ENCODE measurements around the gene ILDR2. TPM values are rescaled to one million over a fixed set of nuclear protein-coding genes. Genes with fewer than 3 reads are reported as not detected.

Gene ILDR2
- total RNA-seq, 1 experiment from 2014 or later = 0.69 TPM

DNA sequence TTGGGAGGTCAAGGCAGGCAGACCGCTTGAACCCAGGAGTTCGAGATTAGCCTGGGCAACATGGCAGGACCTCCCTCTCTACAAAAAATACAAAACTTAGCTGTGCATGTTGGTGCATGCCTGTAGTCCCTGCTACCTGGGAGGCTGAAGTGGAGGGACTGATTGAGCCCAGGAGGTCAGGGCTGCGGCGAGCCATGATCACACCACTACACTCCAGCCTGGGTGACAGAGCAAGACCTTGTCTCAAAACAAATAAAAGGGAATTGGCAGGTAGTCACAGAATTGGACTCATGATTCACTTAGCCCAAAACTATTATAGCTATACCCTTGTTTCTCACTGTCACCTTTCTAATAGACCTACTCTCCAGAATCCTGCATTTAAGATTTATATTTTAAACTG lies 104.8 kb downstream of the ILDR2 start:
- H3K27ac ChIP-seq = no peak overlapping the region
- no peak overlapping the region for H3K4me3 ChIP-seq
- no peak for DNase-seq
- H3K36me3 ChIP-seq = peaks cover 9% of the 10 kb centered on the region; the same call in 1 of the 2 replicates
- no peaks in the 10 kb centered on the region; the same call in 1 of the 2 replicates for H3K4me1 ChIP-seq
- H3K9me3 ChIP-seq (replicated peaks) = no peaks in the 10 kb centered on the region
- H3K27me3 ChIP-seq = no peaks in the 10 kb centered on the region

DNA sequence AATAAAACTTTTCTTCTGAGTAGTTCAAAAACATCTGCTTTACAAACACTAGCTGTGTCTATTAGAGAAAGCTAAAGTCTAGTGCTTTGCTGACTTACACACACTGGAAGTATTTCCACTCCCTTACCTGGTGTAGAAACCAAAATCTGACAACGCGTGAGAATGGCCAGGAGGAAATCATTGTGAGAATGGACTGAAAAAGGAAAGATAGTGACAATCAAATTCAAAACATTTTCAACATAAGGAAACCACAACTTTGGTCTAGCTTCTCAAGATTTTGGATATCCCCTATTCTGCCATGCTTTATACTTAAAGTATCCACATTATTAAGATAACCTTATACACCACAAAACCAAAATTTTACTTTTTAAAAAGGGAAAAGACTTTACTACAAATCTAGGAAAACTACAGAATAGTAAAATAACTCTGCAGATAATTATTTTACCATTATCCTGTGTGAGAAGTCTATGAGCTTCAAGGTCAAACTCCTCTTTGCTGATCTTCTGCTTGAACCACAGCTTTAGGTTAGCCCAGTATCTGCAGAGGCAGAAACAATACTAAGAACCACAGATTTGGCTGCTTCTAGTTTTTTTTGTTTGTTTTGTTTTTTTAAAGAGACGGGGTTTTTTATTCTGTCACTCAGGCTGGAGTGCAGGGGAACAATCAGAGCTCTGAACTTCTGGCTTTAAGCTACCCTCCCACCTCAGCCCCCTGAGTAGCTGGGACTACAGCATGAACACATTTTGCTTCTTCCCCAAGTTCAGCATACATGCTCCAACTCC lies 105.8 kb downstream of the ILDR2 start:
- Histone ChIP-seq H3K4me1 (no peaks in the 10 kb centered on the region), H3K9me3 (replicated peaks) (no peaks in the 10 kb centered on the region), H3K27ac (no peak overlapping the region), H3K27me3 (no peaks in the 10 kb centered on the region), H3K4me3 (no peak overlapping the region), H3K36me3 (peaks cover 9% of the 10 kb centered on the region; the same call in 1 of the 2 replicates)
- DNase-seq = no peak

DNA sequence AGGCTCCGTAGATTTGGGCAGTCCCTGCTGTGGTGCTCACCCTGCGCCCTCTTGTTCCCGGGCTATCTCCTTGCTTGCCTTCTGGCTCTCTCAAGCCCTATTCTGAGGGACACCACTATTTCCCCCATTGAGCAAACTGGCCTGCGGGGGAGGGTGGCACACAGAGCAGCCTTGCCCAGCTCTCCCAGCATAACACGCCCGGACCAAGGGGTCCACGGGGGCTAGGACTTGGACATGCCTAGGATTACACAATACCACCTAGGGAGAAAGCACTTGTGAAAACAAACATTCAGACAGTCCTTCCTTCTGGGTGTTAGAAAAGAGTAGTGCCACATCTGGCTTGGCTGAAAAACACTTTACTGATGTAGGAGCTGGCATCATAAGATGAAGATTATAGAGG lies 106.7 kb downstream of the ILDR2 start:
- no peaks in the 10 kb centered on the region for H3K27me3 ChIP-seq
- H3K4me1 ChIP-seq = no peaks in the 10 kb centered on the region
- H3K4me3 ChIP-seq = no peak overlapping the region
- no peak overlapping the region for H3K27ac ChIP-seq
- no peak for DNase-seq
- no peaks in the 10 kb centered on the region for H3K9me3 ChIP-seq (replicated peaks)
- H3K36me3 ChIP-seq = peaks cover 9% of the 10 kb centered on the region

DNA sequence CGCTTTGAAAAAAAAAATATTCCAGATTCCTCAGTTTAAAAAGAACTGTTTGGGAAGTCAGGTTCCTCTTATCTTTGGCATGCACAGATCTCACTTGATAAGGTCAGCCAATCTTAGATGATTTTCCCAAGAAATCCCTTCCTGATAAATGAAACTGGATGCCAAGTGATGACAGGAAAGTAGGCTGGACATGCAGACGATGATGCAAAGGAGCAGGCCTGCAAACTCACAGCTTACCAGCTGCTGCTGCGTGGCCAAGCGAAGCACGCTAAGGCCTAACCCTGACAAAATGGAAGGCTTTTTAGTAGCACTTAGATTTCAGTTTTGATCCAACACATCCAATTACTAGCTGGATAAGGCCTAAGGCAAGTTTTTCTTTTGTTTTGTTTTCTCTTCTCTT lies 109.4 kb downstream of the ILDR2 start:
- no peak overlapping the region for H3K4me3 ChIP-seq
- no peaks in the 10 kb centered on the region for H3K4me1 ChIP-seq
- no peaks in the 10 kb centered on the region for H3K27me3 ChIP-seq
- H3K36me3 ChIP-seq = peaks cover 13% of the 10 kb centered on the region
- H3K27ac ChIP-seq = no peak overlapping the region
- no peaks in the 10 kb centered on the region for H3K9me3 ChIP-seq (replicated peaks)
- DNase-seq = no peak

DNA sequence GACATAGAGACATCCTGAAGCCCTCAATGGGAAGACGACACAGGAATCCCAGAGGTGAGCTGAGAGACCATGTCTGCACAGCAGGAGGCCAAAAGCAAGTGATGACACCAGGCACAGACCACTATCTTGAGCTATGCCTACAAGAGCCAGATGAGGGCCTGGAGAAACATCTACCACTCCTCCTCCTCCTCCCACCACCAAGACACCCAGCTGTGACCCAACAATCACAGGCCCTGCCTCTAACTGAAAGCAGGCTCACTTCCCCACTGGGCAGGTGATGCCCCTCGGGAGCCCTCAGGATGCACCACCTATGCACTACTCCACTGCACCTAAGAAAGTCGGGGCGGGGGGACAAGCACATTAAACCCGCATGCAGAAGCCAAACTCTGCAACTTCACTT lies 115.7 kb downstream of the ILDR2 start:
- DNase-seq = no peak

DNA sequence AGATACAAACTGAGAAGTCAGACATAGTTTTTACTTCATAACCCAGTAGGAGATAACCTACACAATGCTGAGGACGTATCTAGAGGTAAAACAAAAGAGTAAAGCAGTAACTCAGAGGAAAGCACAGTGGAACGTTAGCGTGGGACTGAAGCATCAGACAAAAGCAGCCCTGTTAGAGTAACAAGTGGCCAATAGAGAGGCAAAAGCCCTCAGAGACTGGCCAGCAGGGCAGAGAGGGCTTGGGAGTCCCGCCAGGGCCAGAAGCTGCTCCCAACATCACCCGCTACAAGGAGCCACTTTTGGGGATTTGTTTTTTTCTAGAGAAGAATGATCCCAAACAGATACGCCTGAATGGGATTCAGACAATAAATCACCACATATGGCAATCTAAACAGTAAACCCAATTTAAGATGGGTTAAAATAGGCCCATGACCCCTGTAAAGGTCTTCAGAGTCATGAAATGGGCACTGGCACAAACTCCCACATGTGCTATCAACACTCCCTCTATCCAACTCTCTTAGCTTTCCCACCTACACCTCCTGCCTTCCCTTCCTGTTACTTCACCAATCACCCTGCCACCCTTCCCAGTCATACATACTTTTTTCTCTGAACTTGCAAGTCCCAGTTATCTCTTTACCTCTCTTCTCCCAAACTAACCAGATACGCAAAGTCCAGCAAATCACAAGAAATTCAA lies 116.5 kb downstream of the ILDR2 start:
- DNase-seq = no peak
- peaks cover 2% of the 10 kb centered on the region; the same call in 1 of the 2 replicates for H3K4me1 ChIP-seq
- no peaks in the 10 kb centered on the region for H3K9me3 ChIP-seq (replicated peaks)
- no peak overlapping the region for H3K4me3 ChIP-seq
- no peak overlapping the region for H3K27ac ChIP-seq
- H3K36me3 ChIP-seq = peaks cover 26% of the 10 kb centered on the region
- no peaks in the 10 kb centered on the region for H3K27me3 ChIP-seq

More for the DNA sequence above, 115.7 kb downstream of the ILDR2 start:
- Histone ChIP-seq H3K27me3 (no peaks in the 10 kb centered on the region), H3K27ac (no peak overlapping the region), H3K36me3 (peaks cover 19% of the 10 kb centered on the region), H3K4me3 (no peak overlapping the region), H3K9me3 (replicated peaks) (no peaks in the 10 kb centered on the region), H3K4me1 (peaks cover 2% of the 10 kb centered on the region; the same call in 1 of the 2 replicates)

Other genes with a start within 250 kb of the ILDR2 start
- gene POGK, start 136.1 kb downstream of the ILDR2 start, total RNA-seq (2014; rRNA removed; shearing (Covaris generic)) = 27.1 and 27.2 TPM in 2 replicates
- gene TADA1, start 99.3 kb downstream of the ILDR2 start, total RNA-seq (2014; rRNA removed; shearing (Covaris generic)) = 14.1 and 15.9 TPM in 2 replicates
- gene MAEL, start 13.7 kb upstream of the ILDR2 start, total RNA-seq (2014; rRNA removed; shearing (Covaris generic)) = not detected in 2 replicates
- gene GPA33, start 114.8 kb upstream of the ILDR2 start, total RNA-seq (2014; rRNA removed; shearing (Covaris generic)) = 0.14 and 0.23 TPM in 2 replicates
- 6.8 and 7.1 TPM in 2 replicates for gene STYXL2, start 118.5 kb upstream of the ILDR2 start, total RNA-seq (2014; rRNA removed; shearing (Covaris generic))
- 16.6 and 16.8 TPM in 2 replicates for gene POU2F1, start 245.3 kb upstream of the ILDR2 start, total RNA-seq (2014; rRNA removed; shearing (Covaris generic))